ENCODE data around the gene ST7.
"Not testable (repeated sequence)": the region's sequence is repeated elsewhere in the genome, so short reads cannot be mapped to it uniquely, and the experiment has no call there.

The ST7 gene

DNA sequence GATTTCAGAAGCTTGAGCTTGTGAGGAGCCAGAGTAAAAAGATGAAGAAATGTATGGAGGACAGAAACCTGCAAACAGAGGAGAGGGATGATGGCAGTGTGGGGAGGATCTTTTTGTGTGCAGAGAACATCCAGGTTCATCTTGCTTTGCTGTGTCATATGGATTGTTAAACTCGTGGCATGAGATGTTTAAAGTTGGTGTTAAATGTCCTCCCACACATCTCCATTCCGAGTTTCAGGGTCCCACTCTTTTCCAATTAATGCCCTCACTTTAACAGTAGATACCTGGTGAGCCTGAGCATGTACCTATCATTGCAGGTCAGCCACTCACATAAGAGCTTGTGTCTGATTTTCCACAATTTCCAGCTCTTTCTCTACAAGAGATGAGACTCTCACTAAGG is 147.7 kb downstream of the ST7 start:
- no peak for DNase-seq

DNA sequence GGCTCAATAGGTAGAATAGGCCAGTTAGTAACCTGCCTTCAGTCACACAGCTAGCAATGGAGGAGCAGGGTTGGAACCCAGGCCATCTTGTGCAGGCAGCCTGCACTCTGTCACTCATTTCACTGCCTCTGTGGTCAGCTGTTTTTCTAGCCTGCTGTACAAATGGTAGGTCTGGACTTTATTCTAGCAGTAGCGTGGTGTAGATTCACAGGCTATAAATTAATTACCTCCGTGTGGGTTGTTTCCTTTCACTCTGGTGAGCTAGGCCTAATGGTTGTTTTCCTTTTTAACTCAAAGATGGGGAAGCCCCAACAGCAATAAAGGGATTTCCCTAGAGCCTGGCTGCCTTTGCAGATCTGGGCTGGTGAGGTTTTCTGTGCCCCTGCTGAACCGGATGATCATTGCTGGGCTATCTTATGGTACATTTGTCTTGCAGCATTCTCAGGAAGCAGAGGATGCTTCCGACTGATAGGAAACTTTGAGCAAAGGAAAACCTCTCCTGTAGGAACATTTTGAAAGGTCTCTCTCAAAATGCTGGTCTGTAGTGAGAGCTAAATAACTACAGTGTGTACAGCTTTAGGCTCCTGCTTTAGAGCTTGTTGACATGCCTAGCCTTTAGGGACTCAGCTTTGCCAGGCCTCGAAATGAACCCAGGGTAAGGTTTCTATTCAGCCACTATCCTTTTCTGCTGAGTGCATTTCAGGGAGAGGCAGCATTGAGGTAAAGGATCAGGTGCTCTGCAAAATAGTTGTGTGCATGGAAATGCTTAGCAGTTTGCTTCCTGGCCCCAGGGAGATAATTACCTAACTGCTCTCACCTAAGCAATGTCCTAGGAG is 157.4 kb downstream of the ST7 start:
- peak in 4 of 6 experiments; percentile 8 to 42 (median 22) for DNase-seq

DNA sequence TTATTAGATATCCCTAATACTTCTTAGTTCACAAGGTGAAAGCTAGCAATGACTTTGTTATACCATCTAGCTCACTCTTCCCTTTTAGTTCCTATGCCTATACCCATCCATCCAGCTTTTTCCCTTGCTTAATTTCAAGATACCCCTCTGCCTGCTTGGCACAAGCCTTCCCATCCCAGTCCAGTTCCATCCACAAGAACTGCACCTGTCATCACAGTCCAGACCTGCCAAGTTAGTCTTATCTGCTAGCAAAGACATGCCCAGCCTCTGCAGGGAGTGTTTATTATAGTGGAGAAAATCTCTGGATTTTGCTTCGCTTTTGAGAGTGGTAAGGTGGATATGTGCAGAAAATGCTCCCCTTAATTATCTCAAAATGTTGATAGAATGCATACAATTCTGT is 158.2 kb downstream of the ST7 start:
- no peak for DNase-seq

DNA sequence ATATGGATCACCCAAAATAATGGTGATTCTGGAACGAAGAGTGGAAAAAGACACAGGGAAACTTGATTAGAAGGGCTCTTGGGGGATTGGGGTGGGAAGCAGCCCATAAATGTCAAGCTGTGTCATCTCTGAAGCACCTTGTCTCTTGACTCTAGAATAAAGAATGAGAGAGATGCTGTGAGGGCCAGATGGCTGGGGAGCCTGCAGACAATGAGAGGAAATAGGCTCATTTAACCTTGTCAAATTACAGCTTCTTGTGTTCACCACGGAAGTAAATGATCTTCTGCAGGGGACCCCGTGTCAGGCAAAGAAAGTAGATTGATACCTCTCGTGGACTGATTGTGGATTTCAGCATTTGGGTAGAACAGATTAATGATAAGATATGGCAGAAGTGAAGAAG is 159.3 kb downstream of the ST7 start:
- no peak for DNase-seq

- DNase-seq, result no peak
Observed at GRCh38 chr7:117113871-117114270, 160.6 kb downstream of the ST7 start.

DNA sequence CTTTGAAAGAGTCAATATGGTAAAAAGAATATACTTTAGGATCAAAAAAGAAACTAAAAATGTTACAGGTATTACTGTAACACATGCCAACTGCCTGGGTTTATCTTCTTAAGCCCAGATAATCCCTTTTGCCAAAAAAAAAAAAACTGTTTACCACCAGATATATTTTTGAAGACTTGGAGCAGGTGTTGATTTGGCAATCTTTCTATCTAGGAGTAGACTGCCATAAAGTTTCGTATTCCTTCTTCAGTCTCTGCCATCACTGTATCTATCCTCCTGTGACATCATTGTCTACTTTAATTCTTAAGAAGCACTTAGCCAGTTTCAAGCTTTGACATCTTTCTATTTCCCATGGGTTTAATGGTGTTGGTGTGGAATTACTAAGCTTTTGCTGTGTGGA is 161.0 kb downstream of the ST7 start:
- no peak for DNase-seq

- DNase-seq, result no peak
Observed at GRCh38 chr7:117116211-117116610, 162.9 kb downstream of the ST7 start.

- no peak for DNase-seq
Observed at GRCh38 chr7:117117172-117117571, 163.9 kb downstream of the ST7 start.

- no peak for DNase-seq
Observed at GRCh38 chr7:117118579-117119180, 165.4 kb downstream of the ST7 start.

DNA sequence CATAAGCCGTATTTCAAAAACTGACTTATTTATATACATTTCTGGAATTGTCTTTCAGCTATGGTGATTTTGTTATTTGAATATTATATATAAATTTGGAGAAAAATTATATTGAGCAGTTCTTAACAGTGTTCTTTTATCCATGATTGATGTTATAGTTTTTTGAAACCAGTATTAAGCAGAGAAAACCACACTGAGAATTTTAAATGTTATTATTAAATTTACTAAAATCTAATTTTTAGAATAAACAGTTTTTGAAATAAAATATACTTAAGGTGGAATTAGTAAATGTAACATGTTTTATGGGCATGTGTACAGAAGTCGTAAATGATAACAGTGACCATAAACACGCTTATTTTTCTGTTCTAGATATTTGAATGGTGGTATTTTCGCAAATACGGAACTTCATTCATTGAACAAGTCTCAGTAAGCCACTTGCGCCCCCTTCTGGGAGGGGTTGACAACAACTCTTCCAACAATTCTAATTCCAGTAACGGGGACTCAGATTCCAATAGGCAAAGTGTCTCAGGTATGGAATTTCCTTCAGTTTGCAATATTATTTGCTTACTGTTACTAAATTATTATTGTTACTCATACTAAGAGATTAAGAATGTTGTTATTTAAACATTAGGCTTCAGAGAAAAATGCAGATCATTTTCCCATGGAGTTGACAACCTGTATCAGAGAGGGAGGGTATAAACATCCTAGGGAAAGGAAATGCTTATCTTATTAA is 166.1 kb downstream of the ST7 start:
- peak; percentile 20 to 77 (median 64) for DNase-seq

DNA sequence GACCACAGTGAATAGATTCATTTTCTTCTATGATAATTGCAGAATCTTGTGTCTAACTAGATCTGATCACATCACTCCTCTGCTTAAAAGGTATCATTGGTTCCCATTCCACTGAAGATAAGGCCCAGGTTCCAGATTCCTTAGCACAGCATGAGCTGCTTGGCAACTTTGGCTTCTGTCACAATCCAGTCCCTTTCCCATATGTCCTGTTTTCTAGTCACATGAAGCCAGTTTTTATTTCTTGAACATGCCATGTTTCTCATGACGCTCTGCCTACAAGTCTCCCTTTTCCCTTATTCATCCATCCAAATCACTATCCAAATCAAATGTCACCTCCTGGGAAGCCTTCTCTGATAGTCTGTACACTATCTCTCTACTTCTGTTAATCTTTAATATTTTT is 167.0 kb downstream of the ST7 start:
- not testable (repeated sequence) for DNase-seq

- not testable (repeated sequence) for DNase-seq
Observed at GRCh38 chr7:117122036-117122435, 168.7 kb downstream of the ST7 start.

DNA sequence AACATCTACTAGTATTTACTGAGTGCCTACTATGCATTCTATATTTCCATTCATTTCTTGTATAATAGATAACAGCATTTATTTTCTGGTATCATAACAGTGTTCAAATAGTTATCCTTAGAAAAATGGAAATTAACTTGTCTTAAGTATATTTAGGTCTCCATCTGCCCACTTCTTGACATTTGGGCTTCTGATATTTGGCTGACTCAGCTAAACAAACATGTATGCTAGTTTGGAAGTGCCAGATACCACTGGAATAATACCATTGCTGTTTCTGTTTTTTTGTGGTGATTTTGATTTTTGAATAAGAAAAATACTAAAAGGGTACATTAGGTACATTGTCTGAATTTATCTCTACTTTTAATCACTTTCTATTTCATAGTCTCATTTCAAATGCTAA is 169.2 kb downstream of the ST7 start:
- DNase-seq, result no peak

DNA sequence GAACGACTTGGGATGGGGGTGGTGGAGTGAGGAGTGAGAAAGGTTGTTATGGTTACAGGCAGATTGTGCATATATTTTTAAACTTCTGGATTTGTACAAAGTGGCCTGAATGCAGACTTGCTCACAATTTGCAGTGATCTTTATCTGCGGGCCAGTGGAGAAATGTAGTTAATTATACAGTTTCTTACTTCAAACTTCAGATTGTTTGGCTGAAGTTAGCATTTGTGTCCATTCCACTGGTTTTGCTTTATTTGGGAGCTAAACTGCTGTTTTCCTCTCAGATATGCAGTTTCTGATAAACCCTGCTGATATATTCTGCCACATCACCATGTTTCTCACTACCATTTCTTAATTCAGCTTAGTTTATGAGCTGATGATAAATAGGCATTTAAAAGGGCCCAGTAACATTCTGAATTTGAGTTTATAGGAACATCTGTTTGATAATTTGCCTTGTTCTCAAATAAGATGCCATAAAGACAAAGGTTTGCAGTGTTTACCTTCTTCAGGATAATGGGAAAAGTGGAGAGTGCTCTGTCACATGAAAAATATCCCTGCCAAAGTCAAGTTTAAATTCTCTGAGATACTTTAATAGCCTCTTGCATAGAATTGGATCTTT is 170.1 kb downstream of the ST7 start:
- DNase-seq, result no peak

GRCh38 chr7:117124591-117125220 is 171.4 kb downstream of the ST7 start:
- DNase-seq, result no peak

GRCh38 chr7:117126676-117127075 is 173.4 kb downstream of the ST7 start:
- DNase-seq, result no peak

GRCh38 chr7:117127585-117128168 is 174.4 kb downstream of the ST7 start:
- DNase-seq, result peak; percentile 2 to 56 (median 36)

DNA sequence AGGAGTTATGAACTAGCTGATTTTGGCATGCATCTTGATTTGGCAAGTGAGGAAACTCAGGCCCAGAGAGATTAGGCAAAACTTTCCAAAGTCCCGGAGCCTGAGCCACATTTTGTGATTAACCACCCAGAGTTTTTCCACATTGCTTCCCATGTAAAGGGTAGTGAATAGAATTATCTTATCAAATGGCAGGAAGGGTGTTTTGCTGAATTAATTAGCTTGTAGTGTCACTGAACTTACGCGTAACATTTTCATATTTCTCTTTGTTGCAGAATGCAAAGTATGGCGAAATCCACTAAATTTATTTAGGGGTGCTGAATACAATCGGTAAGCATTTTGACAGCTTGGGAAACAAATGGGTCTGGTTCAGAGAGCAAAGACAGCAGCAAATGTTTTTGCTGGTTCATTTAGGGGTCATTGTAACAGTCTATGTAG is 176.2 kb downstream of the ST7 start:
- no peak for DNase-seq

DNA sequence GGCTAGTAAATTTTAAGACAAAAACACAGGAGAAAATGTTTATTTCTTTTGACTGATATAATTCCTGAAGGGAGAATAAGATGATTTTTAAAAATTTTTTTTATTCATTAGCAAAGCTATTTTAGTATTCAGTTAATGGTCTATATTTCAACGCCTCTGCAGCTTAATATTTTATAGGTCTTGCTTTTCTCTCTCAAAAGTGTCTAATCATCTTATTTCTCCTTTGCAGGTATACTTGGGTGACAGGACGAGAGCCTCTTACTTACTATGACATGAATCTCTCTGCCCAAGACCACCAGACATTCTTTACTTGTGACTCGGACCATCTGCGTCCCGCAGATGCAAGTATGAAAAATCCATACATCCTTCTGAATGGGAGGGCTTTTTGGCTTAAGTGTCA is 177.0 kb downstream of the ST7 start:
- DNase-seq, result no peak

DNA sequence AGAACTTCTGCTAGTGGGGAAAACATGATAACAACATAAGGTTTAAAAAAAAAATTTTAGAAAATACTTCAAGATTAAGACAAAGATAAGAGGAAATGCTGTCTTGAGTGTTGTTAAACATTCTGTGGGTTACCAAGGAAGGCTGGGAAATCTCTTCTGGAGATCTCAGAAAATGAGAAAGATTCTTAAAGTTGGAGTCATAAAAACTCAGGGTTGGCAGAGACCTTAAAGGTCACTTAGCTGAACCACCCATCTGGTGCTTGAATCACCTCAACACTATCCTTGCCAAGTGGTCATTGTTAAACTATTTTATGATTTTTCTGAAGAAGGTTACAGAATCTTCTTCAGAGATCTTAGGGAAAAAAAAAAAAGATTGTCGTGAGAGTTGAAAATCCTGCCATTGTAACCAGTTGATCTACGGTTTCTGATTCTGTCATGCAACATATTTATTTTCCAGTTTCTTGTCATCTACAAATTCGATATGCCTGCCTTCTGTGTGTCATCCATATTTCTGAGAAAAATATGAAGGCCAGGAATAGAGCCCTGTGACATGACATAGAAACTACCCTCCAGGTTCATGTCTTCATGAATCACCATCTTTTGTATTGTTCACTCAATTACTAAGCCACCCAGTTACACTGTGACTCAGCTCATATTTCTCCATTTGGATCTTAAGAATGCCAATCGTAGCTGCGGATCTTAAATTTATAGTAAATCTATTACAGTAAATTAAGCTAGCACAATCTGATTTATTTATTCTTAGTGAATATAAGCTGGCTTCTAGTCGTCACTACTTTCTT is 179.2 kb downstream of the ST7 start:
- DNase-seq, result no peak

- no peak for DNase-seq
Observed at GRCh38 chr7:117133125-117133524, 179.8 kb downstream of the ST7 start.

DNA sequence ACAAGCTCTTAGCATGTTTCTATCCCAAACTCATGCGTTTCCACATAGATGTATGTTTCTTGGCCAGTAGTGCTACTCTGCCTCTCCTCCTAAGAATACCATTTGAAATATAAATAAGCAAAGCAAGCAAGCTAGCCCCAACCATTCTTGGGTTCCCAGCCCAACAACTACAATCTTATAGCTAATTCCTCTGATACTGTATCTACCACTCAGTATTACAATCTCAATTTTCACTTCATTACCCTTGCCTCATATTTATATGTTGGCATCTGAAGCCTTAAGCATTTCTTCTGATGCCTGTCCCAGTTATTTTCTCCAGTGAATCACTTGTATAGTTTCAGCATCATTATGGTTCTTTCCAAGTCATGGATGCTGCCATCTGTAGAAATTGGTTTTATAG is 181.1 kb downstream of the ST7 start:
- no peak for DNase-seq

Data from stimulated activated naive CD4-positive, alpha-beta T cell (primary cell).